MCF 10A (cell line): ENCODE data around the gene SVOP. TPM values are rescaled to one million over a fixed set of nuclear protein-coding genes. Genes with fewer than 3 reads are reported as not detected.

ENCODE experiments used
- BruUV-seq: library from RNA; stranded (reverse); fragments of 400-500 nt; replicated peaks from 2 replicates; lab custom pipeline; 2021; lab: Mats Ljungman, UMichigan
- CTCF ChIA-PET: fragments of 300-600 bp; sonication (Branson Sonifier 250); formaldehyde crosslinking; extraction: SDS; loops from one replicate; lab custom pipeline; 2021; ENCODE audit warnings: antibody characterized with exemption, inconsistent platforms; lab: Yijun Ruan, JAX
- POLR2A ChIA-PET: fragments of 300-600, 350-650 bp; sonication (Branson Sonifier 250); formaldehyde crosslinking; extraction: SDS; loops from one replicate; lab custom pipeline; 2020; ENCODE audit warnings: antibody characterized with exemption, inconsistent platforms; lab: Yijun Ruan, JAX
- DNase-seq: peaks from one replicate; pipeline ENCODE4 v3.0.0-alpha.2; 2018; ENCODE audit not compliant: unreplicated experiment
- H3K27ac Mint-ChIP-seq: one replicate; pipeline ENCODE4 v1.8.0; 2022; ENCODE audit warnings: mild to moderate bottlenecking, low read depth, mixed read lengths; ENCODE audit not compliant: unreplicated experiment
- H3K27me3 Mint-ChIP-seq: one replicate; pipeline ENCODE4 v1.8.0; 2022; ENCODE audit warnings: mixed read lengths; ENCODE audit not compliant: insufficient read depth, unreplicated experiment
- H3K36me3 Mint-ChIP-seq: one replicate; pipeline ENCODE4 v1.8.0; 2022; ENCODE audit warnings: mild to moderate bottlenecking, moderate library complexity, mixed read lengths; ENCODE audit not compliant: insufficient read depth, unreplicated experiment
- H3K4me1 Mint-ChIP-seq: one replicate; pipeline ENCODE4 v1.8.0; 2022; ENCODE audit warnings: mixed read lengths; ENCODE audit not compliant: insufficient read depth, unreplicated experiment
- H3K4me3 Mint-ChIP-seq: one replicate; pipeline ENCODE4 v1.8.0; 2022; ENCODE audit warnings: mild to moderate bottlenecking, moderate library complexity, mixed read lengths; ENCODE audit not compliant: unreplicated experiment
- H3K9me3 Mint-ChIP-seq: one replicate; pipeline ENCODE4 v1.8.0; 2022; ENCODE audit warnings: mixed read lengths; ENCODE audit not compliant: unreplicated experiment
- intact Hi-C: fragments of 100-400 bp; cut with micrococcal nuclease; formaldehyde crosslinking; loops from 2 replicates; pipeline ENCODE4 v1.14.1; 2022
- total RNA-seq: library from RNA; stranded (reverse); gene quantifications from 2 replicates; pipeline ENCODE4 v1.2.3, GENCODE V29; 2022
- TF ChIP-seq, protein P1 (sequence below): fragments of 200-600 bp; IDR thresholded peaks from one replicate; pipeline ENCODE4 v1.8.0; 2022; ENCODE audit warnings: antibody characterized with exemption, mild to moderate bottlenecking; ENCODE audit not compliant: unreplicated experiment

Gene SVOP
- total RNA-seq, 1 experiment from 2014 or later = not detected

DNA sequence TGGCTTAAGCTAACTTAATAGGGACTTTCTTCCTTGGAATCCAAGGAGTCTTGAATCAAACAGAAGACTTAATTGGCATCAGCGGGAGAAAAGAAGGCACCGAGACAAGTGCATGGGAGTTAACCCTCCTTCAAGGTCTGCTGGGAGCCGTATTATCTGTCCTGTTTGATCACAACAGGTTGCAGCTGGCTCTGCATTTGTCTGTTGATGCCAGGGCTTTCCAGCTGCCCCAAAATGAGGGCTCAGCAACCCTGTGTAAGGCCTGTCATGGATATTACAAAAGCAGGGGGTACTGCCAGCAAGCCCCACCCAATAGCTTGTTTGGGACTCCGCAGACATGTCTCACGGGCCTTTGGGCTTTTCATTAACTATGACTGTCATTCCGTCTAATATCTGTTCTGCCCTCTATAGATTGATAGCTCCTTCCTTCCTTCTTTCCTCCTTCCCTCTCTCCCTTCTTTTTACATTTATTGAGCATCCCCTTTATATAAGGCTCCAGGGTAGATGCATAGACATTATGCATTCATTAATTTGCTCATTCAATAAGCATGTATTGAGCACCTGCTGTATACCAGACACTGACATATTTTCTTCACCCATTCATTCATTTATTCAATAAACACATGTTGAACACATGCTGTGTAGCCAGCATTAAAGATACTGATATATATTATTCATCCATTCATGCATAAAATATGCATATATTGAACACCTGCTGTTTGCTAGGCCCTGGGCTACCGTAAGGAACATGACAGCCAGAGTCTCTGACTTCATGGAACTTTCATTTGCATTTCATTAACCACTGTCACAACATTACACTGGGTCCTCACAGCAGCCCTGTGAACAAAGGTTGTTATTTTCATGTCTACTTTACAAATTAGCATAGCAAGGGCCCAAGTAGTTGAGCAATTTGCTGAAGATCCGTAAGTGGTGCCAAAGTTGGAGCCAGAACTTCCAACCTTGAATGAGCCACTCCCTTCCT, 56.2 kb downstream of the SVOP start:
- intact Hi-C loops = no loop called here
- TF ChIP-seq, protein P1, sequence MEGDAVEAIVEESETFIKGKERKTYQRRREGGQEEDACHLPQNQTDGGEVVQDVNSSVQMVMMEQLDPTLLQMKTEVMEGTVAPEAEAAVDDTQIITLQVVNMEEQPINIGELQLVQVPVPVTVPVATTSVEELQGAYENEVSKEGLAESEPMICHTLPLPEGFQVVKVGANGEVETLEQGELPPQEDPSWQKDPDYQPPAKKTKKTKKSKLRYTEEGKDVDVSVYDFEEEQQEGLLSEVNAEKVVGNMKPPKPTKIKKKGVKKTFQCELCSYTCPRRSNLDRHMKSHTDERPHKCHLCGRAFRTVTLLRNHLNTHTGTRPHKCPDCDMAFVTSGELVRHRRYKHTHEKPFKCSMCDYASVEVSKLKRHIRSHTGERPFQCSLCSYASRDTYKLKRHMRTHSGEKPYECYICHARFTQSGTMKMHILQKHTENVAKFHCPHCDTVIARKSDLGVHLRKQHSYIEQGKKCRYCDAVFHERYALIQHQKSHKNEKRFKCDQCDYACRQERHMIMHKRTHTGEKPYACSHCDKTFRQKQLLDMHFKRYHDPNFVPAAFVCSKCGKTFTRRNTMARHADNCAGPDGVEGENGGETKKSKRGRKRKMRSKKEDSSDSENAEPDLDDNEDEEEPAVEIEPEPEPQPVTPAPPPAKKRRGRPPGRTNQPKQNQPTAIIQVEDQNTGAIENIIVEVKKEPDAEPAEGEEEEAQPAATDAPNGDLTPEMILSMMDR = no peak
- no TSS peak for BruUV-seq
- CTCF ChIA-PET = no interaction called here
- no peak overlapping the region for H3K4me3 Mint-ChIP-seq
- no peak overlapping the region for H3K27ac Mint-ChIP-seq
- no peak for DNase-seq
- no peaks in the 10 kb centered on the region for H3K4me1 Mint-ChIP-seq
- no peaks in the 10 kb centered on the region for H3K9me3 Mint-ChIP-seq
- no peaks in the 10 kb centered on the region for H3K36me3 Mint-ChIP-seq
- H3K27me3 Mint-ChIP-seq = peaks cover 18% of the 10 kb centered on the region
- POLR2A ChIA-PET = no interaction called here

- no peak overlapping the region for H3K4me3 Mint-ChIP-seq
- no peaks in the 10 kb centered on the region for H3K36me3 Mint-ChIP-seq
- no peak overlapping the region for H3K27ac Mint-ChIP-seq
- DNase-seq = no peak
- no peaks in the 10 kb centered on the region for H3K4me1 Mint-ChIP-seq
- no TSS peak for BruUV-seq
- TF ChIP-seq, protein P1 = no peak
- intact Hi-C loops = no loop called here
- ChIA-PET CTCF (no interaction called here), POLR2A (no interaction called here)
- H3K9me3 Mint-ChIP-seq = no peaks in the 10 kb centered on the region
- H3K27me3 Mint-ChIP-seq = peaks cover 12% of the 10 kb centered on the region
Measured at GRCh38 chr12:108962256-108962655, 58.6 kb downstream of the SVOP start.

DNA sequence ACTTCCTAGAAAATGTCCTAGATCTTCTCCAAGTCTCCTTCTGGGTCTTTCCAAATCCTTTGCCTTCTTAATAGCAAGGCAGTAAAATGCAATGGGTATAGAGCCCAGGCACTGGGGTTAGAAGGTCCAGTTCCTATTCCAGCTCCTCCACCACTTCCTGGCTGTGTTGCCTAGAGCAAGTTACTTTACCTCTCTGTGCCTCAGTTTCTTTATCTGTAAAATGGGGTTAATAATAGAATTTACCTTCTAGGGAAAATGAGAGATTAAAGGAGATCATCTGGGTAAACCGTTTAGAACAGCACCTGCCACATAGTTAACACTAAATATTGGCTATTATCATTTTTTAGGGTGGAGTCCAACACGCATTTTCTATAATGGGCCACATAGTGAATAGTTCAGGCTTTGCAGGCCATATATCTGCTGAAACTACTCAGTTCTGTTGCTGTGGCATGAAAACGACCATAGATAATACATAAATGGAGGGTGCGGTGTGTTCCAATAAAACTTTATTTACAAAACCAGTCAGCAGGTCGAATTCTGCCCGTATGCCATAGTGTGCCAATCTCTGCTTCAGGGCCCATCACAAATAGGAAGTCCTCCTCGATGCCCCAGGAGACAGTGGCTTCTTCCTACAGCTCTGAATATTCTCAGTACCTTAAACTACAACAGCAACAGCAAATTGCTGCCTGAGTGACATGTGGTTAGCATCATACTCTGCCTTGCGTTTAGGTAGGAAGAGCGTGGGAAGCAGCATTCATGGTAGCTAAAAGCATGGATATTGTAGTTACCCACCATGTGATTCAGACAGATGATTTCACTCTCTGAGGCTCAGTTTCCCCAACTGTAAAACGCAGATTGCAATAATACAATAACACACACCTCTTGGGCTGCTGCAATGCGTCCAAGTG, 60.9 kb downstream of the SVOP start:
- H3K4me3 Mint-ChIP-seq = no peak overlapping the region
- no peaks in the 10 kb centered on the region for H3K36me3 Mint-ChIP-seq
- intact Hi-C loops = loop anchor here (10.0 kb wide), 1 partner anchor 135 kb away; the partner anchor contains the start of genes ALKBH2 and UNG
- ChIA-PET POLR2A (interaction anchor here (0.7 kb wide), 1 partner anchor 176 kb away, joined by 3 read pairs; no protein-coding TSS in a partner anchor), CTCF (interaction anchor here (0.5 to 2.4 kb wide), 3 partner anchors 10 to 310 kb away, joined by 3 to 12 read pairs (median 4); no protein-coding TSS in a partner anchor)
- H3K27ac Mint-ChIP-seq = no peak overlapping the region
- peaks cover 25% of the 10 kb centered on the region for H3K27me3 Mint-ChIP-seq
- TF ChIP-seq, protein P1 = no peak
- no peak for DNase-seq
- no peaks in the 10 kb centered on the region for H3K9me3 Mint-ChIP-seq
- no peaks in the 10 kb centered on the region for H3K4me1 Mint-ChIP-seq
- BruUV-seq = no TSS peak
